GM23248 (cell line): Measurements from ENCODE around the gene NCF4.

Experiments used
- EZH2 ChIP-seq: fragments of 200-600 bp; sonication (generic); IDR thresholded peaks from 2 replicates; pipeline ENCODE4 v1.6.1; 2018; ENCODE audit warnings: antibody characterized with exemption, mild to moderate bottlenecking; ENCODE audit not compliant: insufficient read depth, poor library complexity, severe bottlenecking
- EZH2phosphoT487 ChIP-seq: fragments of 200-600 bp; sonication (generic); IDR thresholded peaks from 2 replicates; pipeline ENCODE4 v1.6.1; 2018; ENCODE audit warnings: antibody characterized with exemption, moderate library complexity, mild to moderate bottlenecking, low read depth; ENCODE audit not compliant: insufficient read depth

GRCh38 chr22:36850682-36851081 lies 10.1 kb upstream of the NCF4 start:
- TF ChIP-seq EZH2 (no peak), EZH2phosphoT487 (no peak)
